Measurements from ENCODE around the gene METAP2.
"Not testable (repeated sequence)": the region's sequence is repeated elsewhere in the genome, so short reads cannot be mapped to it uniquely, and the experiment has no call there.

METAP2 gene

DNA sequence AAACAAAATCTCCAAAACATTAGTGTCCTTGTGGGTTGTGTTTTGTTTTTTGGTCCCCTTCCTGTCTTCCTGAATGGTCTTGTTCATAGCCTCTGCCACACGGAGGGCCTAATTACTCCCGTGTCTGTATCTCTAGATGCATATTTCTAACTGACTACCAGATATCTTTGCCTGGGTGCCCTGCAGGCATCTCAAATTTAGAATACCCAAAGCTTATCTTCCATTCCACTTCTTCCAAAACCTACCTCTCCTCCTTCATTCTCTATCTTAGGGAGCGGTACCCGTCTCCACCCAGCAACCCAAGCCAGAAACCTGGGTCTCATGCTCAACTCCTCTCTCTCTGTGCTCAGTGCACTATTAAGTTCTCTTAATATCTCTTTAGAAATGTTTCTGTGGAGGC, 10.9 kb upstream of the METAP2 start:
- no peak for DNase-seq

- DNase-seq: not testable (repeated sequence)
These were observed 10.2 kb upstream of the METAP2 start for GRCh38 chr12:95463776-95464175.

GRCh38 chr12:95465275-95465674, 8.7 kb upstream of the METAP2 start:
- DNase-seq: no peak

DNA sequence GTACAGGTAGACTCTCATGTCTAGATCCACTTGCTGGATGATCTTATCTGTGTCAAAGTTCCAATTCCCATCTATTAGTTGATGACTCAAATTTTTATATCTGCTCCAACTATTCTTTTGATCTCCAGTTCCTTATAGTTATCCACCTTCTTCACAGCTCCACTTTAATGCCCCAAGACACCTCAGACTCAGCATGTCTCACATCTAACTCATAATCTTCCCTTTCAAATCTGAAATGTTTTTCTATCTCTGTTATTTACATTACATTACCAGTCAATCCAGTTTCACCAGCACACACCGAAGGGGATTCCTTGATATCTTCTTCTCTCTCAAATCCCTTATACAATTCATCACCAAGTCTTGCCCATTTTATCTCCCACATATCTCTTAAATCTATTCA, 3.7 kb upstream of the METAP2 start:
- no peak for DNase-seq

DNA sequence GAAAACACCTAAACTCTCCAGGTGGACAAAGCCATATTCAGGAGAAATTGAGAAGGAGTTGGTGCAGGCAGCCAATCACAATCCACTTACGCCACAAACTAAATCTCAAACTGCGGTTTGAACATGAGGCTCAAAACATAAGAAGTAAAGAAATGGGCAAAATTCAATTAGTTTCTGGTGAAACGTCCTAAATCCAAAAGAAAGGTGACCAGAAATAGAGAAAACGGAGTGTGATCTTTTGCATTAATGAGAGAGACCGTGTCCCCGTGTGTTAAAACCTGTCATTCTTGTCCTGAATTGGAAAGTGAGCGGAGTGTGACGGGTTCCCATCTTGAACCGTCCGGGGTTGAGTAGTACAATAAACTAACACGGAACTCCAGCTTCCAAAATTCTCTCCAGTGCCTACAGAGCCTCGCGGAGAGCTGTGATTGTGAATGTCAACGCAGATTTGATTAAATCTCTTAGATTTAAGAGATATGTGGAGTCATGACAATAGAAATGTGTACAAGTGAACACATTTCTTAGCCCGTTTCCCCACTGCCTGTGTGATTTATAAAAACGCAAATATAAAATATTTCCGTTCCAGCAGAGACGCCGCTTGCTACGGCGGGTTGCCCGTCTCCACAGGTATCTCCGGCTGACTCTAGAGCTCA, 595 bp upstream of the METAP2 start:
- DNase-seq: peak; percentile 43

DNA sequence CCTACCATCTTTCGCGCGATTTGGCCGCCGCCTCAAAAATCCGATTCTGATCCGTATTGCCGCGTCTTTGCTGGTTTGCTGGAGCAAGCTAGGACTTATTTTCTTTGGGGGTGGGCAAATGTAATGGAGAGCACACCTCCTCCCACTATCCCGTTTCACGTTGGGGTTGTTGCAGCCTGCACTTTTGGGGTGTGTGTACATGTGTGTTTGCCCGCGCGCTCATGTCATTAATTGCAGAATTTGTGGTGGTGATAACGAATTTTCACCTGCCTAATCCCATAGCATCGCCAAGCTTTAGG, 657 bp downstream of the METAP2 start:
- DNase-seq: no peak

DNA sequence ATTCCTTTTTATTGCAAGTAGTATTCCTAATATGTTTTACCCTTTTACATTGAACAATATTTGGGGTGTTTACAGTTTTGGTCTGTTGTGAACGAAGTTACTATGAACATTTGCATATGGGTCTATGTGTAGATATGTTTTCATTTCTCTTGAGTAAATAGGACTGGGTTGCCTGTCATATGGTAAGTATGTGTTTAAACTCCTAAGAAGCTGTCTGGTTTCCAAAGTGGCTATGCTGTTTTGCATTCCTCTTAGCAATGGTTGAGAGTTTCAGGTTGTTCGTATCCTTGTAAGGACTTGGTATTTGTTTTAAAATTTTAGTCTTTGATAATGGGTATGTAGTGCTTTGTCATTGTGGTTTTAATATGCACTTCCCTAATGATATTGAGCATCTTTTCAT, 6.3 kb downstream of the METAP2 start:
- DNase-seq: no peak

DNA sequence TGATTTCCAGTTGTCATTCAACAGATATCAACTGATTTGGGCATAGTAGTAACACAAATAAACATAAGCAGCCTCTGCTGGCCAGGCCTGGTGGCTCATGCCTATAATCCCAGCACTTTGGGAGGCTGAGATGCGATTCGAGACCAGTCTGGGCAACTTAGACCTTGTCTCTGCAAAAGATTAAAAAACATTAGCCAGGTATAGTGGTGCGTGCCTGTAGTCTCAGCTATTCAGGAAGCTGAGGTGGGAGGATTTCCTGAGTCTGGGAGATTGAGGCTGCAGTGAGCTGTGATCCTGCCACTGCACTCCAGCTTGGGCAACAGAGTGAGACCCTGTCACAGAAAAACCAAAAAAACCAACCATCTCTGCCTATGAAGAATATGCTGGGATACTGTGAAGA, 7.1 kb downstream of the METAP2 start:
- no peak for DNase-seq

DNA sequence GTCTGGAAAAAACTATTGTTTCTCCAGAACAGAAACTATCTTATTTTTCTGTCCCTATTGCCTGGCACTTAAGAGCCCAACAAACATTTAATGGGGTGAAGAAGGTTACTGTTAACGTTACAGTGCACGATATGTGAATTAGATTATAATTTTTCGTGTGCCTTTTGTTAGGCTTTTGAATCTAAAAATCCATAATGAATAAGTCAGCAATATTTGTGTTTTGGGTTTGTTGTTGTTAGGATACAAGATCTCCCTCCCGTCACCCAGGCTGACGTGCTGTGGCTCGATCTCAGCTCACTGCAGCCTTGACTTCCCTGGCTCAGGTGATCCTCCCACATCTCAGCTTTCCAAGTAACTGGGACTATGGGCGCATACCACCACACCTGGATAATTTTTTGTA, 7.9 kb downstream of the METAP2 start:
- DNase-seq: no peak

- DNase-seq: not testable (repeated sequence)
These were observed 8.6 kb downstream of the METAP2 start for GRCh38 chr12:95482564-95482963.

DNA sequence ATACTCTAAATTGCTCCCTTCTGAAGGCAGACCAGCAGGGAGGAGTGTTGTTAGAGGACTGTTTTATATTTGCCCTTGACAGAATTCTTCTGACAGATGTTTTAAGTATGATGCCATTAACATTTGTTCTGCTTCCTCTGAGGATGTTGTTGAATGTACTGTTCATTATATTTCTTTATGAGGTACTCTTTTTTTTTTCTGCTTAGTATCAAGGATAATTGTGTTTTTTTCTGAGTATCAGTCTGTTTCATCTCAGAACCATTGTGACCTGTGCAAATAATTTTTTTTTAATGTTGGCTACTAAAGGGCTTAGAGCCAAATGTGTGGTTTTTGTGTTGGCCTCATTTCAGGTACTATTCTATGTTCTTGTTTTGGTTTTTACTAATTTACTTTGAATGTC, 10.6 kb downstream of the METAP2 start:
- DNase-seq: no peak

DNA sequence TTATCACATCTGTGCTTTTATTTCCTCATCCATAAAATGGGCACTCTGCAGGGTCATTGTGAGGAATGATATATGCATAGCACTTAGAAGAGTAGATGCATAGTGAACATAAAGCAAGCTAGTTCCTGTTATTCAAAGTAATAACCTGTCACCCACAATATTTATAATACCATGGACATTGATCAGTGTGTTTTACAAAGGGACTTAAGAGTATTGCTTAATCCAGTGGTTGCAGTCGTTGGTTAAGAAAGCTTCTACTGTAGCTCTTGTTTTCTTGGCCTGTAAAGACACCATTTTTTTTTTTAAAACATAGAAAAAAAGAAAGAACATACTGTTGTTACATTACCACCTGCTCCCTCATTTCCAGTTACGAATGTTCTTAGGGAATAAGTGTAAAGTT, 13.1 kb downstream of the METAP2 start:
- DNase-seq: no peak

DNA sequence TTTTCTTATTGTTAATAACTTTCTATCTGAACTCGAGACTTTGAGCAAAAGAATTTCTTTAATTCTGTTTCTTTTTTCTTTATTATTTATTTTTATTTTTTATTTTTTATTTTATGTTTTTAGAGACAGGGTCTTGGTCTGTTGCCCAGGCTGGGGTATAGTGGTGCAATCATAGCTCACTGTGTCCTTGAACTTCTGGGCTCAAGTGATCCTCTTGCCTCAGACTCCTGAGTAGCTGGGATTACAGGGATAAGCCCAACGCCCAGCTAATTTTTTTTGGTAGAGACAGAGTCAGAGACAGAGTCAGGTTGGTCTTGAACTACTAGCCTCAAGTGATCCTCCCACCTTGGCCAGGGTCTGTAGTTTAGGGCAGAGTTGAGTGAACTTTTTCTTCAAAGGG, 18.5 kb downstream of the METAP2 start:
- DNase-seq: no peak

- DNase-seq: no peak
These were observed 20.9 kb downstream of the METAP2 start for GRCh38 chr12:95494888-95495287.

- DNase-seq: no peak
These were observed 21.5 kb downstream of the METAP2 start for GRCh38 chr12:95495433-95495832.

DNA sequence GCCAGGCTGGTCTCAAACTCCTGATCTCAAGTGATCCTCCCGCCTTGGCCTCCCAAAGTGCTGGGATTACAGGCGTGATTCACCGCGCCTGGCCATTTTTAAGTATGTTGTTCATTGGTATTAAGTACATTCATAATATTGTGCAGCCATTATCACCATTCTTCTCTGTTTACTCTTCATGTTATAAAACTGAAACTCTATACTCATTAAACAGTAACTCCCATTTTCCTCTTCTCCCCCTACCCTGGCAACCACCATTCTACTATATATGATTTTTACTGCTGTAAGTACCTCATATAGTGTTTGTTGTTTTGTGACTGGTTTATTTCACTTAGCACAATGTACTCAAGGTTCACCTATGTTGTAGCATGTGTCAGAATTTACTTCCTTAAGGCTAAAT, 23.1 kb downstream of the METAP2 start:
- no peak for DNase-seq

DNA sequence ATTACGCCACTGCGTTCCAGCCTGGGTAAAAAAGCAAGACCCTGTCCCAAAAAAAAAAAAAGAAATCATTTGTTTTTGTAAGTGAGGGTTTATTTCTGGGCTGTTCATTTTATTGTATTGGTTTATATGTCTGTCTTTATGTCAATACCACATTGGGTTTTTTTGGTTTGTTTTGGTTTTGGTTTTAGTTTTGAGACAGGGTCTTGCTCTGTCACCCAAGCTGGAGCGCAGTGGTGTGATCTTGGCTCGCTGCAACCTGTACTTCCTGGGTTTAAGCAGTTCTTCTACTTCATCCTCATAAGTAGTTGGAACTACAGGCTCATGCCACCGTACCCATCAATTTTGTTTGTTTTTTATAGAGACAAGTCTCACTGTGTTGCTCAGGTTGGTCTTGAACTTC, 25.0 kb downstream of the METAP2 start:
- DNase-seq: no peak

DNA sequence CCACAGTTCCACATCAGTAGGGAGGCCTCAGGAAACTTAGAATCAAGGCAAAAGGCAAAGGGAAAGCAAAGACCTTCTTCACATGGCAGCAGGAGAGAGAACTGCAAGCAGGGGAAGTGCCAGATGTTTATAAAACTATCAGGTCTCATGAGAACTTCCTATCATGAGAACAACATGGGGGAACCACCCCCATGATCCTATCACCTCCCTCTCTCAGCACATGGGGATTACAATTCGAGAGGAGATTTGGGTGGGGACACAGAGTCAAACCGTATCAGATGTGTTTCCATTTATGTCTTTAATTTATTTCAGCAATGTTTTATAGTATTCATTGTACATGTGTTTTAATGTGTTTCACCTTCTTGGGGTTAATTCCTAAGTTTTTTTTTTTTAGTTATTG, 25.8 kb downstream of the METAP2 start:
- no peak for DNase-seq

GRCh38 chr12:95504140-95504539, 30.2 kb downstream of the METAP2 start:
- DNase-seq: no peak

- DNase-seq: no peak
These were observed 31.1 kb downstream of the METAP2 start for GRCh38 chr12:95505039-95505438.

GRCh38 chr12:95506707-95507523, 33.0 kb downstream of the METAP2 start:
- DNase-seq: no peak

GRCh38 chr12:95509300-95509699, 35.3 kb downstream of the METAP2 start:
- no peak for DNase-seq

DNA sequence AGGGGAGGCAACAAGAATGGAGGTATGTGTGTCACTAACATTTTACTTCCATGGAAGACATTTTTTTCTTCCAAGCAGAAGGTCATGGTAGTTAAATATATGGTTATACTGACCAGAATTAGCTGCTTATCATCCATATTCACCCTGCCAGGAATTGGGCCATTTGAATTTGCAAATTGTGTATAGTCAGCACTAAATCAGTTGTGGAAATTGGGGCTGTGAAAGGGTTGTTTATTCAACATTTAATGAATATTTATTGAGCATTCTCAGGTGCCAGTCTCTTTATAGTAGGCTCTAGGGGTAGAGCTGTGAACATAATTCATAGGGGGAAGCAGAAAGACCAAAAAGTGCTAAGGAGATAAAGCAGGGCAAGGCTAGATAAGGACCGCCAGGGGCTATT, 38.0 kb downstream of the METAP2 start:
- DNase-seq: no peak

DNA sequence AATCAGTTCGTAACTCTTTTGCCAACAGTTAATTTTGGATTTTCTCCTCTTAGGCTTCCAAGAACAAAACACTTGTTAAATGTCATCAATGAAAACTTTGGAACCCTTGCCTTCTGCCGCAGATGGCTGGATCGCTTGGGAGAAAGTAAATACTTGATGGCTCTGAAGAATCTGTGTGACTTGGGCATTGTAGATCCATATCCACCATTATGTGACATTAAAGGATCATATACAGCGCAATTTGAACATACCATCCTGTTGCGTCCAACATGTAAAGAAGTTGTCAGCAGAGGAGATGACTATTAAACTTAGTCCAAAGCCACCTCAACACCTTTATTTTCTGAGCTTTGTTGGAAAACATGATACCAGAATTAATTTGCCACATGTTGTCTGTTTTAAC, 39.6 kb downstream of the METAP2 start:
- DNase-seq: no peak

DNA sequence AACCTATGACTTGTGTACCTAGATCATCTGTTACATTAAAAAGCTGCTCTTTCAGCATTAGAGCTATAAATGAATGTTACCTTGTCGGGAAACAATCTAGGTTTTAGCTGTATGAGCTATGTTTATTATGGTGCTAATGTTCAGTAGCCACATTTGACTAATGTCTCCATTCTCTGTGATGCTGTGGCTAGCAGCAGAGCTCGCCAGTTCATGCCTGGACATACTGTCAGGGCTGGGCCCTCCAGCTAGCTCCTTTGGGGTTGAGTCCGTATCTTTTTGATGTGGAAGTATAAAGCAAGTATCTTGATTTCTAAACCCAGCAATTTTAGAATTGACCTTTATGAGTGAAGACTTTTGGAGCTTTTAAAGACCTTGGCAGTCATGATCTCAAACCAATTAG, 41.2 kb downstream of the METAP2 start:
- DNase-seq: no peak
